ENCODE measurements around the gene ADAMTS12.
"Not testable (repeated sequence)": the region's sequence is repeated elsewhere in the genome, so short reads cannot be mapped to it uniquely, and the experiment has no call there.

ADAMTS12 gene

GRCh38 chr5:33927685-33928084, 35.9 kb upstream of the ADAMTS12 start:
- Histone ChIP-seq H3K36me3 (no peaks in the 10 kb centered on the region), H3K4me1 (ENCODE audit: control insufficient read depth in 1 of 2, insufficient read depth in 1 of 2, low read depth in 1 of 2, low read length in 1 of 2) (no peaks in the 10 kb centered on the region), H3K27ac (no peak overlapping the region), H3K27me3 (peaks cover 13% of the 10 kb centered on the region), H3K4me3 (ENCODE audit: low read depth in 1 of 2, low read length in 1 of 2) (no peak overlapping the region), H3K9me3 (no peaks in the 10 kb centered on the region)
- TF ChIP-seq CTCF (IDR thresholded peaks at IDR 0.05) = no peak

- H3K27me3 ChIP-seq = peaks cover 9% of the 10 kb centered on the region
- no peak overlapping the region for H3K27ac ChIP-seq
- H3K9me3 ChIP-seq = no peaks in the 10 kb centered on the region
- no peaks in the 10 kb centered on the region for H3K4me1 ChIP-seq (ENCODE audit: control insufficient read depth in 1 of 2, insufficient read depth in 1 of 2, low read depth in 1 of 2, low read length in 1 of 2)
- H3K4me3 ChIP-seq (ENCODE audit: low read depth in 1 of 2, low read length in 1 of 2) = no peak overlapping the region
- H3K36me3 ChIP-seq = no peaks in the 10 kb centered on the region
- TF ChIP-seq CTCF (IDR thresholded peaks at IDR 0.05) = no peak
These were observed 33.5 kb upstream of the ADAMTS12 start for GRCh38 chr5:33925278-33925677.

GRCh38 chr5:33921002-33921401, 29.2 kb upstream of the ADAMTS12 start:
- H3K9me3 ChIP-seq = no peaks in the 10 kb centered on the region
- no peak overlapping the region for H3K27ac ChIP-seq
- H3K4me3 ChIP-seq (ENCODE audit: low read depth in 1 of 2, low read length in 1 of 2) = no peak overlapping the region
- no peaks in the 10 kb centered on the region for H3K36me3 ChIP-seq
- H3K27me3 ChIP-seq = peaks cover 9% of the 10 kb centered on the region
- H3K4me1 ChIP-seq (ENCODE audit: control insufficient read depth in 1 of 2, insufficient read depth in 1 of 2, low read depth in 1 of 2, low read length in 1 of 2) = no peaks in the 10 kb centered on the region
- TF ChIP-seq CTCF (IDR thresholded peaks at IDR 0.05) = no peak

- H3K4me3 ChIP-seq (ENCODE audit: low read depth in 1 of 2, low read length in 1 of 2); H3K4me1 ChIP-seq (ENCODE audit: control insufficient read depth in 1 of 2, insufficient read depth in 1 of 2, low read depth in 1 of 2, low read length in 1 of 2); H3K27ac ChIP-seq; H3K9me3 ChIP-seq; H3K36me3 ChIP-seq; H3K27me3 ChIP-seq: not testable (repeated sequence)
These were observed 23.1 kb upstream of the ADAMTS12 start for GRCh38 chr5:33914844-33915243.

- not testable (repeated sequence) for H3K27ac ChIP-seq; H3K4me3 ChIP-seq (ENCODE audit: low read depth in 1 of 2, low read length in 1 of 2); H3K27me3 ChIP-seq; H3K36me3 ChIP-seq; H3K4me1 ChIP-seq (ENCODE audit: control insufficient read depth in 1 of 2, insufficient read depth in 1 of 2, low read depth in 1 of 2, low read length in 1 of 2)
- peaks cover 11% of the 10 kb centered on the region for H3K9me3 ChIP-seq
These were observed 14.5 kb upstream of the ADAMTS12 start for GRCh38 chr5:33906248-33906647.

- Histone ChIP-seq H3K27ac (no peak overlapping the region), H3K9me3 (peaks cover 11% of the 10 kb centered on the region), H3K4me1 (ENCODE audit: control insufficient read depth in 1 of 2, insufficient read depth in 1 of 2, low read depth in 1 of 2, low read length in 1 of 2) (no peaks in the 10 kb centered on the region), H3K4me3 (ENCODE audit: low read depth in 1 of 2, low read length in 1 of 2) (no peak overlapping the region), H3K27me3 (no peaks in the 10 kb centered on the region), H3K36me3 (no peaks in the 10 kb centered on the region)
- no peak for TF ChIP-seq CTCF (IDR thresholded peaks at IDR 0.05)
These were observed 13.6 kb upstream of the ADAMTS12 start for GRCh38 chr5:33905381-33905780.

- Histone ChIP-seq H3K9me3 (peaks cover 11% of the 10 kb centered on the region), H3K27me3 (no peaks in the 10 kb centered on the region), H3K36me3 (no peaks in the 10 kb centered on the region), H3K27ac (no peak overlapping the region), H3K4me3 (ENCODE audit: low read depth in 1 of 2, low read length in 1 of 2) (no peak overlapping the region), H3K4me1 (ENCODE audit: control insufficient read depth in 1 of 2, insufficient read depth in 1 of 2, low read depth in 1 of 2, low read length in 1 of 2) (no peaks in the 10 kb centered on the region)
- TF ChIP-seq CTCF (IDR thresholded peaks at IDR 0.05) = no peak
These were observed 11.3 kb upstream of the ADAMTS12 start for GRCh38 chr5:33903118-33903517.
